Neuron (in vitro differentiated cells): Measurements from ENCODE around the gene TBC1D19.
"Not testable (repeated sequence)": the region's sequence is repeated elsewhere in the genome, so short reads cannot be mapped to it uniquely, and the experiment has no call there.

Experiments used
- H2AFZ ChIP-seq: one replicate; pipeline ENCODE4 v1.6.1; 2013; ENCODE audit warnings: low read depth, mild to moderate bottlenecking, inconsistent platforms, low read length, moderate library complexity
- H3K27me3 ChIP-seq: one replicate; pipeline ENCODE4 v1.6.1; 2013; ENCODE audit warnings: low read length; ENCODE audit not compliant: insufficient read depth
- H3K36me3 ChIP-seq: one replicate; pipeline ENCODE4 v1.6.1; 2013; ENCODE audit warnings: low read length; ENCODE audit not compliant: insufficient read depth
- H3K4me1 ChIP-seq: one replicate; pipeline ENCODE4 v1.6.1; 2013; ENCODE audit warnings: low read length; ENCODE audit not compliant: insufficient read depth
- H3K4me3 ChIP-seq: 2 replicates; pipeline ENCODE4 v1.5.1; 2013; ENCODE audit warnings: mild to moderate bottlenecking, low read length, moderate library complexity
- H3K9me3 ChIP-seq: one replicate; pipeline ENCODE4 v1.6.1; 2013; ENCODE audit warnings: low read length

The TBC1D19 gene

GRCh38 chr4:26577066-26577465 is 6.8 kb upstream of the TBC1D19 start:
- peaks cover 8% of the 10 kb centered on the region for H3K27me3 ChIP-seq
- no peak overlapping the region for H3K4me3 ChIP-seq
- no peaks in the 10 kb centered on the region for H3K36me3 ChIP-seq
- H3K4me1 ChIP-seq = no peaks in the 10 kb centered on the region
- H3K9me3 ChIP-seq = no peaks in the 10 kb centered on the region
- no peak overlapping the region for H2AFZ ChIP-seq

GRCh38 chr4:26579169-26579568 is 4.7 kb upstream of the TBC1D19 start:
- Histone ChIP-seq H3K27me3 (peaks cover 8% of the 10 kb centered on the region), H3K36me3 (no peaks in the 10 kb centered on the region), H3K4me3 (no peak overlapping the region), H3K9me3 (no peaks in the 10 kb centered on the region), H3K4me1 (no peaks in the 10 kb centered on the region), H2AFZ (no peak overlapping the region)

- not testable (repeated sequence) for H3K4me1 ChIP-seq, H3K4me3 ChIP-seq, H2AFZ ChIP-seq, H3K36me3 ChIP-seq, H3K9me3 ChIP-seq, H3K27me3 ChIP-seq
Observed at GRCh38 chr4:26581341-26581740, 2.5 kb upstream of the TBC1D19 start.

- Histone ChIP-seq H3K27me3 (peaks cover 6% of the 10 kb centered on the region), H3K4me1 (peaks cover 3% of the 10 kb centered on the region), H3K9me3 (no peaks in the 10 kb centered on the region), H2AFZ (peak overlapping the region; percentile 96), H3K36me3 (no peaks in the 10 kb centered on the region), H3K4me3 (peak overlapping the region; percentile 83)
Observed at GRCh38 chr4:26583538-26583864, 383 bp upstream of the TBC1D19 start.

DNA sequence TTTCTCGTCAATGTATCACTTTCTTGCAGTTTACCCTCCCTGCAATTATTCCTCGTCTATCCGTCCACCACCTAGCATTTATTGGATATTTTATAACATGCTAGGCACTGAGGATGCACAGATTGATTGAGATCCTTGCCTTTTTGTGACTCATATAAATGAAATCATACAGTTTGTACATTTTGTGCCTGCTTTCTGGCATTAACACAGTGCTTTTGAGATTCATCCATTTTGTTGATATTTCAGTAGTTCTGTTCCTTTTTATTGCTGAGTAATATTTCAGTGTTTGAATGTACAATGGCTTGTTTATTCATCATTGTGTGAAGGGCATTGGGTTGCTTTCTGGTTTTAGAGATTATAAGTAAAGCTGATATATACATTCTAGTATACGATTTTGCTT is 841 bp downstream of the TBC1D19 start:
- peak overlapping the region; percentile 83 for H3K4me3 ChIP-seq
- H3K36me3 ChIP-seq = no peaks in the 10 kb centered on the region
- H3K4me1 ChIP-seq = peaks cover 3% of the 10 kb centered on the region
- H3K9me3 ChIP-seq = no peaks in the 10 kb centered on the region
- H3K27me3 ChIP-seq = no peaks in the 10 kb centered on the region
- H2AFZ ChIP-seq = peak overlapping the region; percentile 96

DNA sequence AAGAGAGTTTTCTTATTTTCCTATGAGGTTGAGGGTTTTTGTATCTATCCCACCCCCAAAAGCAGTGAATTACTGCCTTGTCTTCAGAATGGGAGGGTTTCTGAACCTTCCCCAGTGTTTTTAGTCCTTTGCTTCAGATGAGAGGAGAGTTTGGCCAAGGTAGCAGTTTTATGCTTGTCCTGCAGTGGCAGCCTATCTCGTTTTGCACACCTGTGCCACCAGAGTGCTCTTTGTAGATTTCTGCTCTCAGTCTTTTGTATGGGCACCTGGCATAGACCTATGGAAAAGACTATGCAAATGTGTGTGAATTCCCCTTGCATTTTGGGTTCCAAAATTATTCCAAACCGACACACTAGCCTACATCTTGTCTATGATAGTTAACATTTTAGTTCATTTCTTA is 5.8 kb downstream of the TBC1D19 start:
- no peak overlapping the region for H3K4me3 ChIP-seq
- no peaks in the 10 kb centered on the region for H3K36me3 ChIP-seq
- peaks cover 3% of the 10 kb centered on the region for H3K4me1 ChIP-seq
- H3K9me3 ChIP-seq = no peaks in the 10 kb centered on the region
- H2AFZ ChIP-seq = no peak overlapping the region
- H3K27me3 ChIP-seq = no peaks in the 10 kb centered on the region

DNA sequence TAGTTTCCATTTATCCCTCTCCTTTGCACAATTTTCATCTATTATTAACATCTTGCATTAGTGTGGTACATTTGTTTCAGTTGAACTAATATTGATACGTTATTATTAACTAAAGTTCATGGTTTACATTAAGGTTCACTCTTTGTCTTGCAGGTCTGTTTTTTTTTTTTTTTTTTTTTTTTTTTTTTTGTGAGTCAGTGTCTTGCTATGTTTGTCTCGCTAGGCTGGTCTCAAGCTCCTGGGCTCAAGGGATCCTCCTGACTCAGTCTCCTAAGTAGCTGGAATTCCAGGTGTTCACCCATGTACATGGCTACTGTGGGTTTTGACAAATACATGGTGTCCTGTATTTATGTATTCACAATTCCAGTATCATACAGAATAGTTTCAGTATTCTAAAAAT is 6.8 kb downstream of the TBC1D19 start:
- Histone ChIP-seq H3K9me3 (no peaks in the 10 kb centered on the region), H3K27me3 (no peaks in the 10 kb centered on the region), H2AFZ (no peak overlapping the region), H3K36me3 (no peaks in the 10 kb centered on the region), H3K4me1 (no peaks in the 10 kb centered on the region), H3K4me3 (no peak overlapping the region)

DNA sequence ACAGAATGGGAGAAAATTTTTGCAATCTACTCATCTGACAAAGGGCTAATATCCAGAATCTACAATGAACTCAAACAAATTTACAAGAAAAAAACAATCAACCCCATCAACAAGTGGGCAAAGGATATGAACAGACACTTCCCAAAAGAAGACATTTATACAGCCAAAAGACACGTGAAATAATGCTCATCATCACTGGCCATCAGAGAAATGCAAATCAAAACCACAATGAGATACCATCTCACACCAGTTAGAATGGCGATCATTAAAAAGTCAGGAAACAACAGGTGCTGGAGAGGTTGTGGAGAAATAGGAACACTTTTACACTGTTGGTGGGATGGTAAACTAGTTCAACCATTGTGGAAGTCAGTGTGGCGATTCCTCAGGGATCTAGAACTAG is 9.7 kb downstream of the TBC1D19 start:
- H3K27me3 ChIP-seq, H3K4me3 ChIP-seq, H3K4me1 ChIP-seq, H2AFZ ChIP-seq, H3K36me3 ChIP-seq, H3K9me3 ChIP-seq: not testable (repeated sequence)

- H3K9me3 ChIP-seq = no peaks in the 10 kb centered on the region
- H3K4me3 ChIP-seq = no peak overlapping the region
- no peak overlapping the region for H2AFZ ChIP-seq
- H3K27me3 ChIP-seq = no peaks in the 10 kb centered on the region
- H3K4me1 ChIP-seq = no peaks in the 10 kb centered on the region
- H3K36me3 ChIP-seq = no peaks in the 10 kb centered on the region
Observed at GRCh38 chr4:26594371-26594770, 10.5 kb downstream of the TBC1D19 start.

GRCh38 chr4:26594778-26595177 is 10.9 kb downstream of the TBC1D19 start:
- Histone ChIP-seq H3K27me3 (no peaks in the 10 kb centered on the region), H3K36me3 (no peaks in the 10 kb centered on the region), H3K9me3 (no peaks in the 10 kb centered on the region), H3K4me3 (no peak overlapping the region), H2AFZ (no peak overlapping the region), H3K4me1 (no peaks in the 10 kb centered on the region)

DNA sequence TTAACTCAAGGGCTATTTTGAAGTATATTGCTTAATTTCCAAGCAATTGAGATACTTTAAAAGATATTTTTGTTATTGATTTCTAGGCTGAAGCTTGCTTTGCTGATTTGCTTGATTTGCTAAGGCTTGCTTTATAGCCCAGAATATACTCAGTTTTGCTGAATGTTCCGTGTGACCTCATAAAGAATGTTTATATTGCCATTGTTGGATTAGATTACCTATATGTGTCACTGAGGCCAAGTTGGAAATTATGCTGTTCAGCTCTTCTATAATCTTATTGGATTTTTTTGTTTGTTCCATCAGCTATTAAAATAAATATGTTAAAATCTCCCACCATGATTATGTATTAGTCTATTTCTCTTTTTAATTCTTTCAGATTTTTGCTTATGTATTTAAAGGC is 13.0 kb downstream of the TBC1D19 start:
- no peak overlapping the region for H3K4me3 ChIP-seq
- no peaks in the 10 kb centered on the region for H3K4me1 ChIP-seq
- no peaks in the 10 kb centered on the region for H3K27me3 ChIP-seq
- H3K36me3 ChIP-seq = no peaks in the 10 kb centered on the region
- no peak overlapping the region for H2AFZ ChIP-seq
- no peaks in the 10 kb centered on the region for H3K9me3 ChIP-seq

DNA sequence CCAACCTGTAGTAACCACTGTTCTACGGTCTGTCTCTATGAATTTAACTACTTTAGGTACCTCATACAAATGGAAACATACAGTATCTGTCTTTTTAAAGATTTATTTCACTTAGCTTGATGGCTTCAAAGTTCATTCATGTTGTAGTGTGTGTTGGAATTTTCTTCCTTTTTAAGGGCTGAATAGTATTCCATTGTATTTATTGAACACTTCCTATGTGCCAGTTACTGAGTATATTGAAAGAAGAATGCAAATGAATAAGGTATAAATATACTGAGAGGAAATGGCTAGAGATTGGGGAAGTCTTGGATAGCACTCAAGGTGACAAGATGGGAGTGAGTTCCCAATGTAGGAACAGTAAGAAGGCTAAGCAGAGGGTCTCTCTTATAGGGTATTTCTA is 17.3 kb downstream of the TBC1D19 start:
- H3K36me3 ChIP-seq = no peaks in the 10 kb centered on the region

DNA sequence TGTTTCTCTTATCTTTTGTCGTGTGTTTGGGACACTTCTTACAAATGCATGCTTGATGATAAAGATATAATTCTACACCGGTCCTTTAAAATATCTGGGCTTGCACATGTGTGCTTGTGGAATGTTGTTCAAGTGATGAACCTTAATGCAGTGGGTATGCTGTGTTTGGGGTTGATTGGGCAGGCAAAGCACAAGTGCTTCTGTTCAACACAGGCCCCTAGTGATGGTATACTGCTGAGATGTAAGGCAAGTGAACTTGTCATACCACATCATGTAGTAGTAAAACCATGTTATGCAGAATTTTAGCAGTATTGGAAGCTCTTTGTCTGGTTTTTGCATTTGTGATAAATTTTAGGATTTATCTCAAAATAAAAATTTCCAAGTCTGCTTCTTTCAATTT is 23.9 kb downstream of the TBC1D19 start:
- Histone ChIP-seq H3K36me3 (no peaks in the 10 kb centered on the region), H3K4me1 (no peaks in the 10 kb centered on the region), H3K4me3 (no peak overlapping the region), H3K27me3 (no peaks in the 10 kb centered on the region), H3K9me3 (no peaks in the 10 kb centered on the region), H2AFZ (no peak overlapping the region)

More for the DNA sequence above, 17.3 kb downstream of the TBC1D19 start:
- no peaks in the 10 kb centered on the region for H3K27me3 ChIP-seq
- H3K9me3 ChIP-seq = no peaks in the 10 kb centered on the region
- no peak overlapping the region for H2AFZ ChIP-seq
- H3K4me1 ChIP-seq = no peaks in the 10 kb centered on the region
- H3K4me3 ChIP-seq = no peak overlapping the region

DNA sequence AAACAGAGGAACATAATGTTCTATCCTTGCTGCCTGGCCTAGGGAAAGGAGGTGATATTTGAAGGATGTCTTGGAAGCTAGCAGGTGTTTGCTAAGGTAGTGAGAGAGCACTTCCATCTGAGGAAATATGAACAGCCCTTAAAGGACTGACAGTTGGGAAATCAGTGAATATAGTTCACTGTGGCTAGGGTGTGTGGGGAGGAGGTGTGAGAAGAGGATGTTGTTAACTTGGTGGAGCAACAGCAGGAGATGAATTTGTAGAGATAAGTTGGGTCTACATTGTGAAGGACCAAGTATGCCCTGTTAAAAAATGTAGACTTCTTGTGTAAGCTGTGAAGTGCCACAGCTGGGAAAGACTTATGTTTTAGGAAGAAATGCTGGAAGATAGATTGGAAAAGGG is 25.5 kb downstream of the TBC1D19 start:
- Histone ChIP-seq H3K27me3 (no peaks in the 10 kb centered on the region), H3K4me1 (no peaks in the 10 kb centered on the region), H3K9me3 (no peaks in the 10 kb centered on the region), H3K36me3 (no peaks in the 10 kb centered on the region), H3K4me3 (no peak overlapping the region), H2AFZ (no peak overlapping the region)
